Thoracic aorta (tissue), 2 donors: ENCODE results near the gene LAMB4. TPM values are rescaled to one million over a fixed set of nuclear protein-coding genes. Genes with fewer than 3 reads are reported as not detected.

ENCODE experiments used
- ATAC-seq: fragments of 150-250 bp; one replicate; pipeline ENCODE4 v1.8.0; 2017; ENCODE audit warnings: low read depth; ENCODE audit not compliant: insufficient number of reproducible peaks, low FRiP score
- DNase-seq: peaks from one replicate; pipeline ENCODE4 v3.0.0-alpha.2; 2020; ENCODE audit warnings: low spot score
- H3K27ac ChIP-seq, 2 donors: fragments of 200-600 bp; sonication (generic); 1 replicate in 1 of 2; 2 replicates in 1 of 2; pipeline ENCODE4 v1.5.1; 2016; ENCODE audit warnings: mild to moderate bottlenecking in 2 of 2, moderate library complexity in 2 of 2
- H3K27me3 ChIP-seq: fragments of 200-600 bp; sonication (generic); replicated peaks from 2 replicates; pipeline ENCODE4 v1.6.0; 2016; ENCODE audit warnings: mild to moderate bottlenecking; ENCODE audit not compliant: insufficient read depth
- H3K36me3 ChIP-seq: fragments of 200-600 bp; sonication (generic); one replicate; pipeline ENCODE4 v1.5.1; 2016
- H3K4me1 ChIP-seq, 2 donors: fragments of 200-600 bp; sonication (generic); 1 replicate in 1 of 2; 2 replicates in 1 of 2; pipeline versions ENCODE4 v1.5.1 to v1.6.0; 2016; ENCODE audit warnings: low read depth in 2 of 2, mild to moderate bottlenecking in 1 of 2; ENCODE audit not compliant: control insufficient read depth in 1 of 2
- H3K4me3 ChIP-seq: fragments of 200-600 bp; sonication (generic); 2 replicates; pipeline ENCODE4 v1.5.1; 2016; ENCODE audit warnings: mild to moderate bottlenecking
- H3K9me3 ChIP-seq: fragments of 200-600 bp; sonication (generic); 2 replicates; pipeline ENCODE4 v1.5.1; 2016
- CTCF ChIP-seq: fragments of 200-600 bp; sonication (generic); IDR thresholded peaks from one replicate; pipeline ENCODE4 v1.5.1; 2019; ENCODE audit warnings: antibody characterized with exemption
- total RNA-seq, 2 donors: library from RNA; depleted of rRNA; stranded (reverse); fragments of >200 nt; gene quantifications; one replicate each; pipeline versions ENCODE4 v1.1.0 to v1.2.3, GENCODE V29; 2016

Gene LAMB4
- total RNA-seq, 2 donors from 2014 or later = 0.14 TPM; not detected in 1

GRCh38 chr7:108014747-108015682 is 115.1 kb downstream of the LAMB4 start:
- no peak for TF ChIP-seq CTCF
- Histone ChIP-seq H3K9me3 (no peaks in the 10 kb centered on the region), H3K4me3 (no peak overlapping the region), H3K27me3 (no peaks in the 10 kb centered on the region), H3K36me3 (no peaks in the 10 kb centered on the region), H3K27ac (no peak overlapping the region), H3K4me1 (no peaks in the 10 kb centered on the region)
- DNase-seq = no peak
- ATAC-seq = no peak

DNA sequence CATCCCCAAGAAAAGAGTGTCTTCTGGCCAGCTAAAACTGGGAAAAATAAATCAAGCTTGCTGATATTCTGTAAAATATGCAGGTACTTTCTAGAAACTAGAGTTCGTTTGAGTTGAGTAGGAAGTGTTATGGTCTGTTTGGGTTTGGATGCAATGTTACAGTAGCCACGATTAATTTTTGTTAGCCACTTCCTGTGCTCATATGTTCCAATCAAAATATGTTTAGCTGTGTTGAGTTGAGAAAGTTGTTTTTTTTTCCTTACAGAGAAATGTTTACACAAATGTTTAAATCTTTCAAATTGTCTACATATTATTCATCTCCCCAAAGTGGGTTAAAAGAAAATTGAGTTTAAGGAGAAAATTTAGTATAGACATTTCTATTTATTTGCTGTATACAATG is 115.9 kb downstream of the LAMB4 start:
- ATAC-seq (no peak), DNase-seq (no peak)
- Histone ChIP-seq H3K36me3 (no peaks in the 10 kb centered on the region), H3K4me1 (no peaks in the 10 kb centered on the region), H3K9me3 (no peaks in the 10 kb centered on the region), H3K27ac (no peak overlapping the region), H3K27me3 (no peaks in the 10 kb centered on the region), H3K4me3 (no peak overlapping the region)
- TF ChIP-seq CTCF = no peak

GRCh38 chr7:108012499-108013430 is 117.4 kb downstream of the LAMB4 start:
- H3K36me3 ChIP-seq = no peaks in the 10 kb centered on the region

GRCh38 chr7:108010377-108010776 is 119.8 kb downstream of the LAMB4 start:
- no peak for TF ChIP-seq CTCF
- Histone ChIP-seq H3K27me3 (no peaks in the 10 kb centered on the region), H3K4me3 (no peak overlapping the region), H3K9me3 (no peaks in the 10 kb centered on the region), H3K36me3 (no peaks in the 10 kb centered on the region), H3K4me1 (no peaks in the 10 kb centered on the region), H3K27ac (no peak overlapping the region)
- ATAC-seq (no peak), DNase-seq (no peak)

More at GRCh38 chr7:108012499-108013430, 117.4 kb downstream of the LAMB4 start:
- Histone ChIP-seq H3K9me3 (no peaks in the 10 kb centered on the region), H3K27me3 (no peaks in the 10 kb centered on the region), H3K4me1 (no peaks in the 10 kb centered on the region), H3K4me3 (no peak overlapping the region), H3K27ac (no peak overlapping the region)
- DNase-seq (no peak), ATAC-seq (no peak)
- TF ChIP-seq CTCF = no peak

- DNase-seq (no peak), ATAC-seq (no peak)
- no peaks in the 10 kb centered on the region for H3K27me3 ChIP-seq
Measured at GRCh38 chr7:108009873-108010272, 120.3 kb downstream of the LAMB4 start.

More at GRCh38 chr7:108009873-108010272, 120.3 kb downstream of the LAMB4 start:
- H3K9me3 ChIP-seq = no peaks in the 10 kb centered on the region
- TF ChIP-seq CTCF = no peak
- no peak overlapping the region for H3K4me3 ChIP-seq
- H3K27ac ChIP-seq = no peak overlapping the region
- peaks cover 0 to under 1% of the 10 kb centered on the region in 2 donors for H3K4me1 ChIP-seq
- H3K36me3 ChIP-seq = no peaks in the 10 kb centered on the region
